Colonic mucosa (tissue), 4 donors: ENCODE data around the gene AK9. TPM values are rescaled to one million over a fixed set of nuclear protein-coding genes. Genes with fewer than 3 reads are reported as not detected.

ENCODE experiments used
- DNase-seq: peaks from one replicate; pipeline ENCODE4 v3.0.0-alpha.2; 2020
- H3K27ac ChIP-seq: fragments of 200-600 bp; one replicate; pipeline ENCODE4 v1.8.0; 2021
- H3K27me3 ChIP-seq: fragments of 200-600 bp; one replicate; pipeline ENCODE4 v1.8.0; 2021
- H3K36me3 ChIP-seq: fragments of 200-600 bp; one replicate; pipeline ENCODE4 v1.8.0; 2021
- H3K4me1 ChIP-seq: fragments of 200-600 bp; one replicate; pipeline ENCODE4 v1.8.0; 2021; ENCODE audit warnings: mild to moderate bottlenecking
- H3K4me3 ChIP-seq: fragments of 200-600 bp; one replicate; pipeline ENCODE4 v1.8.0; 2021
- H3K9ac ChIP-seq, 2 donors: one replicate each; pipeline ENCODE4 v1.7.0; 2013; ENCODE audit warnings: control low read depth in 2 of 2, low read depth in 2 of 2, low read length in 2 of 2
- H3K9me3 ChIP-seq: fragments of 200-600 bp; one replicate; pipeline ENCODE4 v1.8.0; 2021
- CTCF ChIP-seq: fragments of 200-600 bp; IDR thresholded peaks from one replicate; pipeline ENCODE4 v1.8.0; 2022; ENCODE audit warnings: antibody characterized with exemption, mild to moderate bottlenecking
- intact Hi-C: fragments of 100-400 bp; cut with DNase I; formaldehyde crosslinking; loops from one replicate; pipeline ENCODE4 v1.14.1; 2022
- total RNA-seq, 2 donors: library from RNA; stranded (reverse); fragmentation: NEBNext Ultra II Directional in 1 of 2; extraction: Animal tissue kit (Norgen Biotek cat#: 25700) in 1 of 2; gene quantifications; one replicate each; pipeline ENCODE4 v1.2.1, GENCODE V29; 2021
- donor health status: healthy.
- donor health status: DM: no; HTN: no; CAD: no.
- donor health status: DM: no; HTN: no; CAD: no.

The AK9 gene
- total RNA-seq, 2 donors from 2014 or later = 5.6 to 5.7 TPM

- no peak for TF ChIP-seq CTCF
- Histone ChIP-seq H3K4me3 (no peak overlapping the region), H3K36me3 (no peaks in the 10 kb centered on the region), H3K9ac (no peak overlapping the region), H3K9me3 (no peaks in the 10 kb centered on the region), H3K27ac (no peak overlapping the region), H3K27me3 (no peaks in the 10 kb centered on the region), H3K4me1 (no peaks in the 10 kb centered on the region)
- intact Hi-C loops = no loop called here
- no peak for DNase-seq
These were observed 203.0 kb downstream of the AK9 start for GRCh38 chr6:109488001-109488400.

GRCh38 chr6:109486068-109486467 is 204.9 kb downstream of the AK9 start:
- peak overlapping the region; percentile 66 for H3K27ac ChIP-seq
- no peaks in the 10 kb centered on the region for H3K27me3 ChIP-seq
- H3K4me1 ChIP-seq = peaks cover 5% of the 10 kb centered on the region
- intact Hi-C loops = no loop called here
- H3K9ac ChIP-seq = no peak overlapping the region
- no peak for TF ChIP-seq CTCF
- H3K9me3 ChIP-seq = no peaks in the 10 kb centered on the region
- H3K4me3 ChIP-seq = no peak overlapping the region
- no peaks in the 10 kb centered on the region for H3K36me3 ChIP-seq
- peak; percentile 40 for DNase-seq

GRCh38 chr6:109485266-109485935 is 205.6 kb downstream of the AK9 start:
- Histone ChIP-seq H3K4me3 (no peak overlapping the region), H3K27ac (peak overlapping the region; percentile 66), H3K36me3 (no peaks in the 10 kb centered on the region), H3K9ac (no peak overlapping the region), H3K27me3 (no peaks in the 10 kb centered on the region), H3K4me1 (peaks cover 5% of the 10 kb centered on the region), H3K9me3 (no peaks in the 10 kb centered on the region)
- DNase-seq = no peak
- intact Hi-C loops = no loop called here
- TF ChIP-seq CTCF = no peak

GRCh38 chr6:109484122-109484521 is 206.9 kb downstream of the AK9 start:
- Histone ChIP-seq H3K4me3 (no peak overlapping the region), H3K9me3 (no peaks in the 10 kb centered on the region), H3K27ac (no peak overlapping the region), H3K4me1 (peaks cover 5% of the 10 kb centered on the region), H3K9ac (no peak overlapping the region), H3K27me3 (no peaks in the 10 kb centered on the region), H3K36me3 (no peaks in the 10 kb centered on the region)
- TF ChIP-seq CTCF = no peak
- intact Hi-C loops = no loop called here
- DNase-seq = no peak

- peak overlapping the region; percentile 24 for H3K4me3 ChIP-seq
- peaks cover 5% of the 10 kb centered on the region for H3K4me1 ChIP-seq
- peak overlapping the region; percentile 58 to 61 for H3K9ac ChIP-seq
- peak overlapping the region; percentile 4 for H3K27ac ChIP-seq
- no peak for DNase-seq
- no peaks in the 10 kb centered on the region for H3K9me3 ChIP-seq
- H3K36me3 ChIP-seq = no peaks in the 10 kb centered on the region
- no peaks in the 10 kb centered on the region for H3K27me3 ChIP-seq
- intact Hi-C loops = no loop called here
- TF ChIP-seq CTCF = no peak
These were observed 207.3 kb downstream of the AK9 start for GRCh38 chr6:109483735-109484057.
